ENCODE data around the gene SLC9A7. TPM values are rescaled to one million over a fixed set of nuclear protein-coding genes. Genes with fewer than 3 reads are reported as not detected.

SLC9A7 gene
- total RNA-seq, 1 donor from 2014 or later, result 7.9 TPM

GRCh38 chrX:46561824-46562657, 196.9 kb downstream of the SLC9A7 start:
- Histone ChIP-seq H3K4me3 (no peak overlapping the region), H3K4me1 (no peaks in the 10 kb centered on the region), H3K36me3 (no peaks in the 10 kb centered on the region), H3K27ac (no peak overlapping the region), H3K9me3 (no peaks in the 10 kb centered on the region), H3K27me3 (ENCODE audit: low read depth) (no peaks in the 10 kb centered on the region)
- intact Hi-C loops (cut with DNase I), result no loop called here
- TF ChIP-seq CTCF (IDR thresholded peaks at IDR 0.05), result no peak
- DNase-seq (peak; percentile 47), ATAC-seq (peak; percentile 77 to 83)

- Histone ChIP-seq H3K36me3 (no peaks in the 10 kb centered on the region), H3K27ac (no peak overlapping the region), H3K4me1 (no peaks in the 10 kb centered on the region), H3K9me3 (no peaks in the 10 kb centered on the region), H3K4me3 (no peak overlapping the region), H3K27me3 (ENCODE audit: low read depth) (no peaks in the 10 kb centered on the region)
- intact Hi-C loops (cut with DNase I), result no loop called here
- ATAC-seq (no peak), DNase-seq (no peak)
- TF ChIP-seq CTCF (IDR thresholded peaks at IDR 0.05), result no peak
These were observed 199.9 kb downstream of the SLC9A7 start for GRCh38 chrX:46559062-46559461.

- ATAC-seq, result peak; percentile 41 to 67
- no peak overlapping the region for H3K27ac ChIP-seq
- H3K4me3 ChIP-seq, result no peak overlapping the region
- H3K27me3 ChIP-seq (ENCODE audit: low read depth), result no peaks in the 10 kb centered on the region
- no peak for DNase-seq
- no peaks in the 10 kb centered on the region for H3K4me1 ChIP-seq
- peak; percentile 33 for TF ChIP-seq CTCF (IDR thresholded peaks at IDR 0.05)
- intact Hi-C loops (cut with DNase I), result no loop called here
- H3K9me3 ChIP-seq, result no peaks in the 10 kb centered on the region
- H3K36me3 ChIP-seq, result no peaks in the 10 kb centered on the region
These were observed 204.0 kb downstream of the SLC9A7 start for GRCh38 chrX:46554942-46555341.

GRCh38 chrX:46553935-46554334, 205.0 kb downstream of the SLC9A7 start:
- DNase-seq (peak; percentile 50), ATAC-seq (peak; percentile 84)
- TF ChIP-seq CTCF (IDR thresholded peaks at IDR 0.05), result no peak

GRCh38 chrX:46551494-46552128, 207.3 kb downstream of the SLC9A7 start:
- Histone ChIP-seq H3K4me3 (no peak overlapping the region), H3K27ac (no peak overlapping the region), H3K4me1 (peaks cover 2% of the 10 kb centered on the region), H3K27me3 (ENCODE audit: low read depth) (no peaks in the 10 kb centered on the region), H3K9me3 (no peaks in the 10 kb centered on the region), H3K36me3 (no peaks in the 10 kb centered on the region)
- no peak for DNase-seq
- TF ChIP-seq CTCF (IDR thresholded peaks at IDR 0.05), result no peak
- ATAC-seq, result no peak
- intact Hi-C loops (cut with DNase I), result no loop called here

More at GRCh38 chrX:46553935-46554334, 205.0 kb downstream of the SLC9A7 start:
- no peak overlapping the region for H3K4me3 ChIP-seq
- no peaks in the 10 kb centered on the region for H3K9me3 ChIP-seq
- H3K36me3 ChIP-seq, result no peaks in the 10 kb centered on the region
- intact Hi-C loops (cut with DNase I), result no loop called here
- H3K27ac ChIP-seq, result no peak overlapping the region
- H3K4me1 ChIP-seq, result no peaks in the 10 kb centered on the region
- H3K27me3 ChIP-seq (ENCODE audit: low read depth), result no peaks in the 10 kb centered on the region
